Measurements from ENCODE around the gene RAB20.

RAB20 gene

GRCh38 chr13:110592665-110593064 is 31.1 kb upstream of the RAB20 start:
- Histone ChIP-seq H3K9me3 (no peaks in the 10 kb centered on the region), H3K4me2 (no peak overlapping the region), H3K9ac (no peak overlapping the region), H3K36me3 (no peaks in the 10 kb centered on the region), H3K27ac (no peak overlapping the region), H3K4me1 (peaks cover 10% of the 10 kb centered on the region), H3K4me3 (no peak overlapping the region), H3K27me3 (no peaks in the 10 kb centered on the region), H4K20me1 (no peaks in the 10 kb centered on the region)
- no peak for TF ChIP-seq Cebpa-rat (IDR thresholded peaks at IDR 0.05)

- Histone ChIP-seq H3K4me2 (no peak overlapping the region), H3K4me3 (no peak overlapping the region), H3K27ac (no peak overlapping the region), H3K27me3 (no peaks in the 10 kb centered on the region), H4K20me1 (no peaks in the 10 kb centered on the region), H3K9ac (no peak overlapping the region), H3K4me1 (no peaks in the 10 kb centered on the region), H3K36me3 (no peaks in the 10 kb centered on the region), H3K9me3 (no peaks in the 10 kb centered on the region)
- no peak for TF ChIP-seq Cebpa-rat (IDR thresholded peaks at IDR 0.05)
Measured at GRCh38 chr13:110590577-110590976, 29.1 kb upstream of the RAB20 start.

- Histone ChIP-seq H3K9ac (no peak overlapping the region), H4K20me1 (no peaks in the 10 kb centered on the region), H3K4me1 (no peaks in the 10 kb centered on the region), H3K36me3 (no peaks in the 10 kb centered on the region), H3K27ac (no peak overlapping the region), H3K4me3 (no peak overlapping the region), H3K4me2 (no peak overlapping the region), H3K9me3 (no peaks in the 10 kb centered on the region), H3K27me3 (no peaks in the 10 kb centered on the region)
- TF ChIP-seq Cebpa-rat (IDR thresholded peaks at IDR 0.05) = no peak
Measured at GRCh38 chr13:110589793-110590390, 28.4 kb upstream of the RAB20 start.

GRCh38 chr13:110583178-110583865 is 21.8 kb upstream of the RAB20 start:
- Histone ChIP-seq H3K27ac (no peak overlapping the region), H3K4me2 (no peak overlapping the region), H3K27me3 (no peaks in the 10 kb centered on the region), H3K4me1 (0 out of 2 replicates have a peak, but pooled peaks cover 8% of the 10 kb centered on the region), H3K9ac (no peak overlapping the region), H4K20me1 (no peaks in the 10 kb centered on the region), H3K36me3 (no peaks in the 10 kb centered on the region), H3K9me3 (no peaks in the 10 kb centered on the region), H3K4me3 (no peak overlapping the region)
- no peak for TF ChIP-seq Cebpa-rat (IDR thresholded peaks at IDR 0.05)

- Histone ChIP-seq H3K36me3 (no peaks in the 10 kb centered on the region), H4K20me1 (no peaks in the 10 kb centered on the region), H3K27me3 (no peaks in the 10 kb centered on the region), H3K4me2 (no peak overlapping the region), H3K4me3 (no peak overlapping the region), H3K9me3 (no peaks in the 10 kb centered on the region), H3K27ac (no peak overlapping the region), H3K9ac (no peak overlapping the region), H3K4me1 (0 out of 2 replicates have a peak, but pooled peaks cover 8% of the 10 kb centered on the region)
- TF ChIP-seq Cebpa-rat (IDR thresholded peaks at IDR 0.05) = no peak
Measured at GRCh38 chr13:110582421-110582954, 21.0 kb upstream of the RAB20 start.

- Histone ChIP-seq H3K4me1 (0 out of 2 replicates have a peak, but pooled peaks cover 8% of the 10 kb centered on the region), H3K4me3 (no peak overlapping the region), H3K9me3 (no peaks in the 10 kb centered on the region), H3K36me3 (no peaks in the 10 kb centered on the region), H3K9ac (no peak overlapping the region), H3K27me3 (no peaks in the 10 kb centered on the region), H3K4me2 (no peak overlapping the region), H3K27ac (no peak overlapping the region), H4K20me1 (no peaks in the 10 kb centered on the region)
- TF ChIP-seq Cebpa-rat (IDR thresholded peaks at IDR 0.05) = no peak
Measured at GRCh38 chr13:110581506-110582185, 20.1 kb upstream of the RAB20 start.

- Histone ChIP-seq H3K9me3 (no peaks in the 10 kb centered on the region), H3K27me3 (0 out of 2 replicates have a peak, but pooled peaks cover 4% of the 10 kb centered on the region), H3K4me2 (no peak overlapping the region), H3K36me3 (no peaks in the 10 kb centered on the region), H4K20me1 (no peaks in the 10 kb centered on the region), H3K4me1 (peaks cover 15% of the 10 kb centered on the region), H3K27ac (no peak overlapping the region), H3K4me3 (no peak overlapping the region), H3K9ac (no peak overlapping the region)
- TF ChIP-seq Cebpa-rat (IDR thresholded peaks at IDR 0.05) = no peak
Measured at GRCh38 chr13:110580800-110581199, 19.3 kb upstream of the RAB20 start.

- H3K27me3 ChIP-seq = 0 out of 2 replicates have a peak, but pooled peaks cover 4% of the 10 kb centered on the region
Measured at GRCh38 chr13:110578363-110578762, 16.8 kb upstream of the RAB20 start.

GRCh38 chr13:110576736-110577476 is 15.4 kb upstream of the RAB20 start:
- Histone ChIP-seq H3K9me3 (no peaks in the 10 kb centered on the region), H4K20me1 (no peaks in the 10 kb centered on the region), H3K4me2 (no peak overlapping the region), H3K9ac (no peak overlapping the region), H3K27me3 (0 out of 2 replicates have a peak, but pooled peaks cover 4% of the 10 kb centered on the region), H3K27ac (no peak overlapping the region), H3K4me1 (peaks cover 44% of the 10 kb centered on the region), H3K4me3 (no peak overlapping the region), H3K36me3 (no peaks in the 10 kb centered on the region)
- no peak for TF ChIP-seq Cebpa-rat (IDR thresholded peaks at IDR 0.05)

More at GRCh38 chr13:110578363-110578762, 16.8 kb upstream of the RAB20 start:
- Histone ChIP-seq H3K36me3 (no peaks in the 10 kb centered on the region), H4K20me1 (no peaks in the 10 kb centered on the region), H3K4me2 (no peak overlapping the region), H3K4me3 (no peak overlapping the region), H3K9ac (no peak overlapping the region), H3K27ac (no peak overlapping the region), H3K4me1 (peaks cover 31% of the 10 kb centered on the region), H3K9me3 (no peaks in the 10 kb centered on the region)
- TF ChIP-seq Cebpa-rat (IDR thresholded peaks at IDR 0.05) = no peak

Measured in BLaER1 (cell line).